OCI-LY7 (cell line): ENCODE results near the gene LRRC18.

Experiments
- CTCF ChIP-seq: fragments of 200-600 bp; sonication (generic); conservative IDR thresholded peaks from 2 replicates; pipeline ENCODE4 v1.5.1; 2014; ENCODE audit warnings: mild to moderate bottlenecking, antibody characterized with exemption, low read length, moderate library complexity, mixed read lengths
- EZH2phosphoT487 ChIP-seq: fragments of 200-600 bp; sonication (generic); IDR thresholded peaks from 2 replicates; pipeline ENCODE4 v1.6.1; 2018; ENCODE audit warnings: low read depth, borderline replicate concordance, mild to moderate bottlenecking, mixed run types, antibody characterized with exemption, low read length, moderate library complexity, mixed read lengths

GRCh38 chr10:48901319-48901718 lies 38.3 kb downstream of the LRRC18 start:
- TF ChIP-seq CTCF (no peak), EZH2phosphoT487 (no peak)
